HepG2 (cell line): ENCODE measurements around the gene CATSPERD. TPM values are rescaled to one million over a fixed set of nuclear protein-coding genes. Genes with fewer than 3 reads are reported as not detected.
A peak's percentile ranks its signal among the peaks of the same experiment; 100 is the strongest.

ENCODE experiments used
- AGO2 ChIP-seq: fragments of 200-400 bp; formaldehyde crosslinking; optimal IDR thresholded peaks from 2 replicates; pipeline ENCODE3; 2017; ENCODE audit warnings: mild to moderate bottlenecking, low read depth, low read length, moderate library complexity
- ATRX ChIP-seq: sonication (generic); formaldehyde crosslinking; IDR thresholded peaks from 2 replicates; pipeline ENCODE4 v1.4.0; 2020; ENCODE audit warnings: missing genetic modification reagents, borderline replicate concordance
- CAMTA2 ChIP-seq: sonication (generic); formaldehyde crosslinking; IDR thresholded peaks from 2 replicates; pipeline ENCODE4 v1.4.0; 2020; ENCODE audit warnings: mild to moderate bottlenecking, missing genetic modification reagents, borderline replicate concordance
- HOXA3 ChIP-seq: sonication (generic); formaldehyde crosslinking; IDR thresholded peaks from 2 replicates; pipeline ENCODE4 v1.5.0; 2020; ENCODE audit warnings: missing genetic modification reagents
- ISL2 ChIP-seq: sonication (generic); formaldehyde crosslinking; IDR thresholded peaks from 2 replicates; pipeline ENCODE4 v1.5.0; 2020; ENCODE audit warnings: missing genetic modification reagents
- KDM3A ChIP-seq: IDR thresholded peaks from 2 replicates; pipeline ENCODE4 v1.6.1; 2018; ENCODE audit warnings: low read depth, missing compliant biosample characterization
- ONECUT2 ChIP-seq: sonication (generic); formaldehyde crosslinking; IDR thresholded peaks from 2 replicates; pipeline ENCODE4 v1.4.0; 2020; ENCODE audit warnings: missing genetic modification reagents
- PLRG1 ChIP-seq: fragments of 450-650 bp; conservative IDR thresholded peaks from 2 replicates; pipeline ENCODE4 v1.6.1; 2016
- POLR2G ChIP-seq: fragments of 200-400 bp; formaldehyde crosslinking; IDR thresholded peaks from 2 replicates; pipeline ENCODE4 v1.6.1; 2018; ENCODE audit warnings: mild to moderate bottlenecking, low read depth, low read length, moderate library complexity
- RBM22 ChIP-seq: fragments of 200-400 bp; formaldehyde crosslinking; optimal IDR thresholded peaks from 2 replicates; pipeline ENCODE3; 2017; ENCODE audit warnings: mild to moderate bottlenecking, low read length, moderate library complexity
- RXRB ChIP-seq: IDR thresholded peaks from 2 replicates; pipeline ENCODE4 v1.6.1; 2016; ENCODE audit warnings: borderline replicate concordance, missing genetic modification reagents, missing compliant biosample characterization
- SRY ChIP-seq: sonication (generic); formaldehyde crosslinking; IDR thresholded peaks from 2 replicates; pipeline ENCODE4 v1.8.0; 2022; ENCODE audit warnings: mild to moderate bottlenecking, missing genetic modification reagents
- ZFP41 ChIP-seq: sonication (generic); formaldehyde crosslinking; IDR thresholded peaks from 2 replicates; pipeline ENCODE4 v1.4.0; 2020; ENCODE audit warnings: mild to moderate bottlenecking, missing genetic modification reagents, borderline replicate concordance
- ZNF335 ChIP-seq: sonication (generic); formaldehyde crosslinking; IDR thresholded peaks from 2 replicates; pipeline ENCODE4 v1.4.0; 2020; ENCODE audit warnings: missing genetic modification reagents
- ZNF776 ChIP-seq: sonication (generic); formaldehyde crosslinking; IDR thresholded peaks from 2 replicates; pipeline ENCODE4 v1.4.0; 2020; ENCODE audit warnings: mild to moderate bottlenecking, missing genetic modification reagents
- ZSCAN29 ChIP-seq: sonication (generic); formaldehyde crosslinking; conservative IDR thresholded peaks from 2 replicates; pipeline ENCODE4 v1.4.0; 2020; ENCODE audit warnings: mild to moderate bottlenecking, missing genetic modification reagents
- polyA plus RNA-seq, 8 experiments: library from polyadenylated mRNA; depleted of rRNA in 3 of 8; stranded (reverse) in 7 of 8; unstranded in 1 of 8; fragments of >200 nt; fragmentation: Illumina TruSeq in 4 of 8; extraction: Trizol in 4 of 8; gene quantifications; 2 replicates each; pipeline versions ENCODE4 v1.2.1 to v1.2.3, GENCODE V29; 2011 to 2016; ENCODE audit warnings: low read depth in 4 of 8, missing spikeins in 1 of 8, mixed read lengths in 1 of 8; ENCODE audit not compliant: insufficient read depth in 1 of 8
- total RNA-seq, 5 experiments: library from RNA; depleted of rRNA; stranded (reverse); fragments of >200 nt; fragmentation: Illumina TruSeq; extraction: Trizol; gene quantifications; 2 replicates each; pipeline ENCODE4 v1.2.3, GENCODE V29; 2016; ENCODE audit warnings: low read depth in 1 of 5
- TF ChIP-seq, protein P1 (sequence below): IDR thresholded peaks from 2 replicates; pipeline ENCODE4 v1.6.1; 2016; ENCODE audit warnings: low read depth, missing genetic modification reagents, missing compliant biosample characterization
- TF ChIP-seq, protein P2 (sequence below): sonication (generic); formaldehyde crosslinking; IDR thresholded peaks from 2 replicates; pipeline ENCODE4 v1.8.1; 2022; ENCODE audit warnings: low read depth, mild to moderate bottlenecking, missing genetic modification reagents
- TF ChIP-seq, protein P3 (sequence below): sonication (generic); formaldehyde crosslinking; IDR thresholded peaks from 2 replicates; pipeline ENCODE4 v1.8.0; 2022; ENCODE audit warnings: missing genetic modification reagents, low read depth, mild to moderate bottlenecking, borderline replicate concordance

Gene CATSPERD
- total and polyA plus RNA-seq, 2 of the 13 experiments (the other 11 are each of a cell fraction or from before 2014, with no cell fraction given) = 0.04 TPM; not detected in 1

DNA sequence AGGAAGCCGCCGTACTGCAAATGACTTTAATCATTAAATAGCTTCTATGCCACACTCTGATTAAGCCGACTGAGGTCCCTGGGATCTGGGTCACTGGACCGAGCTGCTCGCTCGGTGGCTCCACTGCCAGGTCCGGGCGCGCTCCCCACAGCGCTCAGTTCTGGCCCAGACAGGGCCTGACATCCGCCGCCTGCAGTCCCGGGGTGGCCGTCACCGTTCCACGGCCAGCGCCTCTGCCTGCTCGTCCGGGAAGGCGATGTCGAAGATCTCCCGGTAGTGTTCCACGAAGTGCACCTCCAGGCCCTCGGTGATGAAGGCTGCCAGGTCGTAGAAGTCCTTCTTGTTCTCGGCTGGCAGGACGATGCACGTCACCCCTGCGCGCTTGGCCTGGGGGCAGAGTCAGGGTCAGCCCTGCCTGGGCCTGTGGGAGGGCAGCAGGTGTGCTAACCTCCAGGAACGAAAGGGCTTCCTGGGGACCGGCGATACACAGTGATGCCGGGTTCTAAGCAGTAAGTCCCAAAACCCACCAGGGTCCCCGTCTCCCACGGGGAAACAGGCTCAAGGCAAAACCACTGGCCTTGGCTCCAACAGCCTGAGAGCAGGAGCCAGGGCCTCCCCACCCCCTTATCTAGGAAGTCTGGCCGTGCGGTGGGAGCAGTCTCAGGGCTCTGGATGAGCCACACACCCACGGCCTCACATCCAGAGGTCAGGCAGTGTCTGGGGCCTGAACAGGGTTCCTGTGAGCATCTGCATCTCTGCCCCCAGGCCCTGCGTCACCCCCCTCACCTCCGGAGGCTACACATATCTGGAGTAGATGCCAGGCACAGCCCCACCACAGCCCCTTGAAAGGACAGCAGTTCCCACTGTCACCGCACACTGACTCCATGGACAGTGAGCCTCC, 28.4 kb upstream of the CATSPERD start (continued):
- TF ChIP-seq KDM3A = no peak
- TF ChIP-seq SRY (CRISPR knock-in tag) = peak; percentile 49; the same call in 1 of the 2 replicates
- no peak for TF ChIP-seq ZSCAN29 (CRISPR knock-in tag)
- TF ChIP-seq AGO2 = peak; percentile 96
- no peak for TF ChIP-seq ISL2 (CRISPR knock-in tag)
- TF ChIP-seq, protein P1, sequence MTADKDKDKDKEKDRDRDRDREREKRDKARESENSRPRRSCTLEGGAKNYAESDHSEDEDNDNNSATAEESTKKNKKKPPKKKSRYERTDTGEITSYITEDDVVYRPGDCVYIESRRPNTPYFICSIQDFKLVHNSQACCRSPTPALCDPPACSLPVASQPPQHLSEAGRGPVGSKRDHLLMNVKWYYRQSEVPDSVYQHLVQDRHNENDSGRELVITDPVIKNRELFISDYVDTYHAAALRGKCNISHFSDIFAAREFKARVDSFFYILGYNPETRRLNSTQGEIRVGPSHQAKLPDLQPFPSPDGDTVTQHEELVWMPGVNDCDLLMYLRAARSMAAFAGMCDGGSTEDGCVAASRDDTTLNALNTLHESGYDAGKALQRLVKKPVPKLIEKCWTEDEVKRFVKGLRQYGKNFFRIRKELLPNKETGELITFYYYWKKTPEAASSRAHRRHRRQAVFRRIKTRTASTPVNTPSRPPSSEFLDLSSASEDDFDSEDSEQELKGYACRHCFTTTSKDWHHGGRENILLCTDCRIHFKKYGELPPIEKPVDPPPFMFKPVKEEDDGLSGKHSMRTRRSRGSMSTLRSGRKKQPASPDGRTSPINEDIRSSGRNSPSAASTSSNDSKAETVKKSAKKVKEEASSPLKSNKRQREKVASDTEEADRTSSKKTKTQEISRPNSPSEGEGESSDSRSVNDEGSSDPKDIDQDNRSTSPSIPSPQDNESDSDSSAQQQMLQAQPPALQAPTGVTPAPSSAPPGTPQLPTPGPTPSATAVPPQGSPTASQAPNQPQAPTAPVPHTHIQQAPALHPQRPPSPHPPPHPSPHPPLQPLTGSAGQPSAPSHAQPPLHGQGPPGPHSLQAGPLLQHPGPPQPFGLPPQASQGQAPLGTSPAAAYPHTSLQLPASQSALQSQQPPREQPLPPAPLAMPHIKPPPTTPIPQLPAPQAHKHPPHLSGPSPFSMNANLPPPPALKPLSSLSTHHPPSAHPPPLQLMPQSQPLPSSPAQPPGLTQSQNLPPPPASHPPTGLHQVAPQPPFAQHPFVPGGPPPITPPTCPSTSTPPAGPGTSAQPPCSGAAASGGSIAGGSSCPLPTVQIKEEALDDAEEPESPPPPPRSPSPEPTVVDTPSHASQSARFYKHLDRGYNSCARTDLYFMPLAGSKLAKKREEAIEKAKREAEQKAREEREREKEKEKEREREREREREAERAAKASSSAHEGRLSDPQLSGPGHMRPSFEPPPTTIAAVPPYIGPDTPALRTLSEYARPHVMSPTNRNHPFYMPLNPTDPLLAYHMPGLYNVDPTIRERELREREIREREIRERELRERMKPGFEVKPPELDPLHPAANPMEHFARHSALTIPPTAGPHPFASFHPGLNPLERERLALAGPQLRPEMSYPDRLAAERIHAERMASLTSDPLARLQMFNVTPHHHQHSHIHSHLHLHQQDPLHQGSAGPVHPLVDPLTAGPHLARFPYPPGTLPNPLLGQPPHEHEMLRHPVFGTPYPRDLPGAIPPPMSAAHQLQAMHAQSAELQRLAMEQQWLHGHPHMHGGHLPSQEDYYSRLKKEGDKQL (CRISPR knock-in tag) = no peak
- no peak for TF ChIP-seq ATRX (CRISPR knock-in tag)
- TF ChIP-seq ZNF335 (CRISPR knock-in tag) = no peak
- TF ChIP-seq, protein P2, sequence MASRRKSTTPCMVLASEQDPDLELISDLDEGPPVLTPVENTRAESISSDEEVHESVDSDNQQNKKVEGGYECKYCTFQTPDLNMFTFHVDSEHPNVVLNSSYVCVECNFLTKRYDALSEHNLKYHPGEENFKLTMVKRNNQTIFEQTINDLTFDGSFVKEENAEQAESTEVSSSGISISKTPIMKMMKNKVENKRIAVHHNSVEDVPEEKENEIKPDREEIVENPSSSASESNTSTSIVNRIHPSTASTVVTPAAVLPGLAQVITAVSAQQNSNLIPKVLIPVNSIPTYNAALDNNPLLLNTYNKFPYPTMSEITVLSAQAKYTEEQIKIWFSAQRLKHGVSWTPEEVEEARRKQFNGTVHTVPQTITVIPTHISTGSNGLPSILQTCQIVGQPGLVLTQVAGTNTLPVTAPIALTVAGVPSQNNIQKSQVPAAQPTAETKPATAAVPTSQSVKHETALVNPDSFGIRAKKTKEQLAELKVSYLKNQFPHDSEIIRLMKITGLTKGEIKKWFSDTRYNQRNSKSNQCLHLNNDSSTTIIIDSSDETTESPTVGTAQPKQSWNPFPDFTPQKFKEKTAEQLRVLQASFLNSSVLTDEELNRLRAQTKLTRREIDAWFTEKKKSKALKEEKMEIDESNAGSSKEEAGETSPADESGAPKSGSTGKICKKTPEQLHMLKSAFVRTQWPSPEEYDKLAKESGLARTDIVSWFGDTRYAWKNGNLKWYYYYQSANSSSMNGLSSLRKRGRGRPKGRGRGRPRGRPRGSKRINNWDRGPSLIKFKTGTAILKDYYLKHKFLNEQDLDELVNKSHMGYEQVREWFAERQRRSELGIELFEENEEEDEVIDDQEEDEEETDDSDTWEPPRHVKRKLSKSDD (CRISPR knock-in tag) = no peak
- TF ChIP-seq RXRB (CRISPR knock-in tag) = no peak
- TF ChIP-seq HOXA3 (CRISPR knock-in tag) = no peak
- TF ChIP-seq ZFP41 (CRISPR knock-in tag) = no peak
- no peak for TF ChIP-seq ONECUT2
- TF ChIP-seq RBM22 = peak; percentile 42
- no peak for TF ChIP-seq ZNF776
- TF ChIP-seq PLRG1 = no peak
- TF ChIP-seq, protein P3, sequence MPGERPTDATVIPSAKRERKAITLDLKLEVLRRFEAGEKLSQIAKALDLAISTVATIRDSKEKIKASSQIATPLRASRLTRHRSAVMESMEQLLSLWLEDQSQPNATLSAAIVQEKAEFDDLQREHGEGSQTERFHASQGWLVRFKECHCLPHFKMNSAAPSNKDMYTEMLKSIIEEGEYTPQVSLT (CRISPR knock-in tag) = no peak
- peak; percentile 54 for TF ChIP-seq POLR2G
- no peak for TF ChIP-seq CAMTA2 (CRISPR knock-in tag)
